NK-92 (cell line): Measurements from ENCODE around the gene MEF2C.

ENCODE experiments used
- DNase-seq: peaks from one replicate; lab custom pipeline; 2025; ENCODE audit not compliant: unreplicated experiment; lab: John Stamatoyannopoulos, UW

Gene MEF2C

DNA sequence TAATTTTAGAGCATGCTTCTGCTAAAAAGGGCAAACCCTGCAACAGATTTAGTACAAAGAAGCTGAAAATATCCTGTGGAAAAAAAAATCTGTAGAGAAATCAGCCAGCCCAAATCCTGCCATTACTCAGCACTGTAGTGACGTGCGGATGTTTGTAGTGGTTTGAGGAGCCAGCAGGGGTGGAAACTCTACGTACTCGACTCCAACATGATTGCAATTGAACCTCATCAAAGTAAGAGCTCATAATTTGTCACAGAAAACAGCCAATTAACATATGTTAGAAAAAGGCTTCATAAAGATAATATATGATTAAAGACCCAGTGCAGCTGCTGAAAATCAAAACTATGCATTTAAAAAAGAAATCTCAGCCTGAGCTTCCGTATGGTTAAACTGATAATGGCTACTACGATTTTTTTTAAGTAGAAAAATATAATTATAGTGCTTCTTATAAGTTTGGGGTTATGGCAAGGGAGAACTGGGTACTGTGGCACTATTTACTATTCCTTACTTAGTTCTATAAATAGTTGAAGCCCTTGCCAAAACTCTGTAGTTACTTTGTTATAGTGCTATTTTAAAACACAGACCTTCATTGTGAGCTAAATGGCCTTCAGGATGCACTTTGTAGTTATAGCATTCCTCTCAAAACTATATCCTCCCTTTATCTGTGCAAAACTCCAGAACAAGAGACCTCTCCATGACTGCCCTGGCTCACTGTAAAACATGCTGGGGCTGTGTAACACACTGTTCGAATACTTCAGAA, 49.4 kb downstream of the MEF2C start:
- DNase-seq, result no peak

DNA sequence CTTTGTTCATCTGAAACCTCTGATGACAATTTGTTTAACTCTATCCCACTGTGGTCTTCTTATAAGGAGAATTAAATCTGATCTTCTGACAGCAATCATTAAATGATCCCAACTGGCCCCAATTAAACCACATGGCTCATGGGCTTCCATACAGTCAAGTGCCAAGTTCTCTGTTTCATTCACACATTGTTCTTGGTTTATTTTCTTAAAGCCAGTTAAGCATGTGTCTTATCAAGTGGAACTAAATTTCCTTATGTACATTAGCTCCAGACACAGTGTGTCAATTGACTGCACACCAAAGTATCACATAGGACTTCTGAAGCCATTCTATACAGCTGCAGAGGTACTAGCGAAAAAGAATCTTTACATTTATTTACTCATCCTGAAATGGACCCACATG, 51.2 kb downstream of the MEF2C start:
- no peak for DNase-seq

DNA sequence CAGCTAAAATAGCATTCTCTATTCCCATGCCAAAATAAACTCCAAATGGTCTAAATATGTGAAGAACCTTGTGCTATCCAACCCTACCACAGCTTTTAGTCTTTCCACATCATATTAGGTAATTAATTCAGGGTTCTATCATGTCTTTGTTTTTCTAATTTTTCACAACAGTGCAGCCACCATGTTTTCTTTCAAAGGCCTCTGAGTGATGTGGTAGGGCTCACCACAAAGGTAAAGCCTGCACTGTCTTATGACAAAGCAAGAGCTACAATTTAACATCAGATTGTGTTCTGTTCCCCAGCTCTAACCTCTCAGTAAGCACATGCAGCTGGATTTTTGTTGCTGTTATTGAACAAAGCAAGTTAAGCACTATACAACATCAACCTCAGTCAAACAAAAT, 52.4 kb downstream of the MEF2C start:
- DNase-seq, result no peak

DNA sequence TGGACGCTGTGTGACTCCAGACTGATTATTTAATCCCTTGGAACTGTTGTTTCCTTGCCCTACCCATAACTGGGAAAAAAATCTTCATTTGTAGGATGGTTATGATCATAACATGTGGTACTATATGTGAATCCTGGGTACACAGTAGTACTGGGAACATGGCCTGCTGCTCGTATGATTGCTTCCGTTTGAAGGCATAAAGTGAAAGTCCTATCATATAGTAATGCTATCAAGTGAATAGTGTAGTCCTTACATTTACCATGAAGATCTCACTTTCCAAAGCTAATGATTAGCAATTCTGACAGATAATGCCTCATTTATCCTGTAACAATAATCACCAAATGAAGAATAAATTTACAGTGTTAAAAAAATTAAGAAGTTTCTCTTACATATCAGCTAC, 53.2 kb downstream of the MEF2C start:
- DNase-seq, result no peak

DNA sequence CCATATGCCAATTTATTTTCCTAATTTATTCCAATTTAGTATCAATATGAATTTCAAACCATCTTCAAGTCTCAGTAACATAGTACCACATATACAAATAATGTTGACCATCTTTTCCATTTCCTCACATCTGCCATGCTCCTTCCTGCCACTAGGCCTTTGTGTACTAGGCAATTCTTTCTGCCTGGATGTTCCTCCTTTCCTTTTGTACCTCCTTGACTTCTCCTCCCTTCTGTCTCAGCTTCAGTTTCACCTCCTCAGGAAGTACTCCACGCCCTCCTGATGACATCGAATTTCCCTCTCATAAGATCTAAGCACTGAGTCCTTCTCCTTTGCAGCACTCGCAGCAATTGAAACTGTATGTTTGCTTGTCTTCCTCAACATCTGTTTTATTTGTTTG, 53.9 kb downstream of the MEF2C start:
- DNase-seq, result no peak

DNA sequence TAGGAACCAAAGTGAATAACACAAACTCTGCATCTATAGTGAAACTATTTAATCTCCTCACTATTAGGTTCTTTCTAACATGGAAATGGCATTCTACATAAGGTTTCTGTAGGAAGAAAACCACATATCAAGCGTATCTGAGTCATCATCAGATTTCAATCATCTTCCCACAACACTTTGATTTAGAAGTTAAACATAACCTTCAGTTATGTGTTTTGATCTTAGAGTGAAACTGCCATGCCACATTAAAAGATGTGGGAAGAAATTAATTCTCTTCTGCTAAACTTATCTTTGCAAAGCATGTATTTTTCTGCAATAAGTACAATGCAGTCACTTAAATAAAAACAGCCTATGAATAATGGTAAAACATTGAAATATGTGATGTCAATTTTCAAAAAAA, 55.0 kb downstream of the MEF2C start:
- no peak for DNase-seq

DNA sequence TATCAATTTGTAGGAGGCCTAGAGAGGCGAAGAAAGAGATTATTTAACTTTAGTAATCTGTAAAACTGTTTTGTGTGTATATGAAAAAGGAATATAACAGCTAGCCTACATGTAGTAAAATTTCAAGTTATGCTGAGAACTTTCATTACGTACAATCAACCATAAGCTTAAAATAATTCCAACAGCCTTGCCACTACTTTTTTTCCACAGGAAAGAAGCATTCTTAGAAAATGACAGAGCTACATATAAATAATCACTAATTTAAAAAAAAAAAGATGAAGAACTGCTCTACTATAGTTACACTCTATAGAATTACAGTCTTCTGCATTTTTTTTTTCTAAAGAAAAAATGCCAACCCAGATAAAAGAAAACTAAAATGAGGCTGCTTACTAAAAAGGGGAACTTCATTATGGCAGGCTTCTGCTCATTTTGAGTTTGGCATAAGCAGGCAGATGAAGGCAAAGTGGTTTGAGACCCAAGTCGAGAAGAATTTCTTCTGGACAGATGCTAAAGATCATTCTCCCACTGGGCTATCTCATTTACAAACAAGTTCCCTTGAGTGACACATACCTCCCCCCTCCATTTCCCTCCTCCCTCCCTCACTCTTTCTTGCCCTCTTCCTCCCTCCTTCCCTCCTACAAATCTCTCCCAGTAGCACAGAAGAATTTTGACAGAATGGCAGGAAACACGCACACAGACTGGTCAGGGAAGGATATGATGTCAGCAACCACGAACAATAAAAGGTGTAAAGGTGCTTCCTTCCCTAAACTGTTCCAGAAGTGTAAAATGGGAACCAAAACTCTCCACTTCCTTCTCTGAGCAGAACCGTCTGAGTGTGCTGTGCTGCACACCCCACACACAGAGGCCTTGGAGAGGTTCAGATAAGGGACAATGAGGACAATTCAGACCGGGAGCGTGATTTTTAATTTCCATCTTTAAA, 56.1 kb downstream of the MEF2C start:
- DNase-seq, result no peak

DNA sequence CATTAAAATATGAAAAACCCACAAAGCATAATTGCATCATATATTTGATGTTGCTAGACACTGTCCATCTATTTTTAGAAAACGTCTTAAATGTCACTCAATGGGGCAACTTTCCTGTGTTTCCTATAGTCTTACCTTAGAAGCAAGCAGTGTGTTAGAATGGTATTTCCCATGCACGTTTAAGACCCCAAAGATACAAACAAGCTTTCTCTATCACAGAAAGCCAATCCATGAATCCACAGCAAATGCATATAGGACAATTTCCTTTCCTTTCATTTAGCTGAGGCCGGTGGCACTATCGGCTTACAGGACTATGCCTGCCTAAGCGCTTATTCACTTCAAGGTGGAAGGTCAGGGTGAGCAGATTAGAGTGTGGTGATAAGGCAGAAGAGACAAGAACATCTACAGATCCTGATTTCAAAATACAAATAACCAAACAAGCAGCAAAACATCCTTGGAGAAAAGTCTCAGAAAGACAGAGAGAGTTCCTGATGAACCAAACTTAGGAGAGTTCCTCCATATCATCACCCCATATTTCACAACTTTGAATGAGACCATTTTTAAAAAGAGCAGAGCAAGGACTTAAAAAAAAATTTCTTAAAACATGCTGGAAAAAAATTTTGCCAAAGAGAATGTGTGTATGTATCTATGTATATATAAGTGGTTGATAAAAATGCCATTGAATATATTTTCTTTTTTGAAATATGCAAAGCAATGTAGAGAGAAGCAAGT, 57.2 kb downstream of the MEF2C start:
- no peak for DNase-seq

DNA sequence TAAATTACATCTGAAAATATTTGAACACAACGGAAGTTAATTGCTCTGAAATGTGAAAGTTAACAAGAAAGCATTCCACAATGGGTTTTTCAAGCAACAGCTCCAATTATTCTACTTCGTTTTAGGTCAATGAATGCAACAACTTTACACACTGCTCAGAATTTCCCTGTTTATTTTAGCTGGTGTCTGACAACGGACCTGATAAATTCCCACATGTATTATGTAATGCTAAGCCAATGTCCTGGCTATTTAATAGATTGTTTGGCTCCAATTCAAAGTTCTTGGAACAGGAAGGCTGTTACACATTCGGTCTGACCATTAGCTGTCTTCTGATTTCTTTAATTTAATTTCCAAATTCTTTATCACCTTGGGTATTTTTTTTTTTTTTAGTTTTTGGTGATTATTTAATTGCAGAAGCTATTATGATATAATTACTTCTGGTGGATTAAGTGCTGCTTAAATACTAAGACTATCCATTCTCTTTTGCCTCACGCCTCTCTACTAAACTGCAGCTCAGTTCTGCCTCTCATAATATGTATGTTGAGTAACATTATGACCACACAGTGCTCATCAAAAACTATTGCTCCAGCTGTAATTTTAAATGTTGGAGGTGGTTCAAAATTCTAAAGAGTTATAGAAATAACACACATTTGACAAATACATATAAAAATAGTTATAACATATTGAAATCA, 57.9 kb downstream of the MEF2C start:
- DNase-seq, result no peak

DNA sequence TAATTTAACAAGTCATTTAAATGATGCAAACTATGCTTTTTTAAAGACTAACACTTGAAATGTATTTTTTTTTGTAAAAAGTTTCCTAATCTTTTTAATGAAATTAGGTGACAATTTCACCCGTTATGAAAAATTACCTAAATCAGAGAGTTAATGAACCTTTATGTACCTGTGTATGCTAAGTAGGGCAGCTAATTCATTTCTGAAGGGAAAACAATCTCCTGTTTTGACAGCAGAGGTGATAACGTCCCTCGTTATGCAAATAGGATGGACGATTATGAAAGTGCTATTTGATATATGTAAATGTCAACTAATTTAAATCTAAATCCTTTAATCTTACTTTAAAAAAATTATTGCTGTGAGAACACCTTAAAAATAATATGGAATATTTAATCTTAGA, 58.8 kb downstream of the MEF2C start:
- no peak for DNase-seq

DNA sequence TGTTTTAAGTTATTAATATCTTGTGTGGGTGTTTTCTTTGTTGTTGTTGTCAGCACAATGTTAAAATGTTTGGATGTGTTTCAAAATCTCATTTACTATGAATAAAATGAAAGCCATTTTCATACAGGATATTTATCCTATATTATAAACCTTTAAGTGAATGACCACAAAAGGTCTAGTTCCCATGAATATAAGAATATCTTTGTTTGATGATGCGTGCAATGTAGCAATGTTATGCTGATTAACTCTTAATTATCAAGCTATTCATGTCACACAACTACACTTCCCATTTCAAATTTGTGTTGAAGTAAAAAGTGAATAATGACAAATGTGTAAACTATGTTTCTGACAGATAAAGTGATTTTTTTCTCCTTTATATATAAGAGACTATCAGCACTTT, 59.8 kb downstream of the MEF2C start:
- no peak for DNase-seq

DNA sequence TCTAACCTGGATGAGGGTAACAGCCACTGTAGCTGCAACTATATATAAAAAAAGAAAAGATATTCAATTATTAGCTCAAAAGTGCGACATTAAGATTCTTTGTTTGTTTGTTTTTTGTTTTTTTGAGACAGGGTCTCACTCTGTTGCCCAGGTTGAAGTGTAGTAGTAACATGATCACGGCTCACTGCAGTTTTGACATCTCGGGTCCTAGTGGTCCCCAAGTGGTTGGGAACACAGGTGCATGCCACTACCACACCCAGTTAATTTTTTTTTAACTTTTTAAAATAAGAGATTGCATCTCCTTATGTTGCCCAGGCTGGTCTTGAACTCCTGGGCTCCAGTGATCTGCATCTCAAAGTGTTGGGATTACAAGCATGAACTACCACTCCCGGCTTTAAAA, 61.8 kb downstream of the MEF2C start:
- DNase-seq, result no peak

DNA sequence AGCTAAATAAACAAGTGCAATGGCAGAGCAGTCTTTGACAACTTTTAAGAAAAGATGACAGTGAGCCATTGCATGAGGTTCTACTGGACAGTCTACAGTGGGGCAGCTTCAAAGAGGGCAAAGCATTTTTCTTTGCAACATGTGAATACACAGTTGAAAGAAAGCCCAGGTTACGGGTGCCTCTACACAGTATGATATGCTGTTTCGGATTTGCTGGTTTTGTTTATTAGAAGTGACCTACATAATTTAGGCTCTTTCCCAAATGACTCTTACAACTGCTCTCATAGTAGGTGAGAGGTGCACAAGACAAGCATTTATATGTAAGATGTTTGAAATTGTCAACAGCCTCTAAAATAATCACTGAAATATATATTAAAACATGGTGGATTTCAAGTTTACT, 62.4 kb downstream of the MEF2C start:
- no peak for DNase-seq

DNA sequence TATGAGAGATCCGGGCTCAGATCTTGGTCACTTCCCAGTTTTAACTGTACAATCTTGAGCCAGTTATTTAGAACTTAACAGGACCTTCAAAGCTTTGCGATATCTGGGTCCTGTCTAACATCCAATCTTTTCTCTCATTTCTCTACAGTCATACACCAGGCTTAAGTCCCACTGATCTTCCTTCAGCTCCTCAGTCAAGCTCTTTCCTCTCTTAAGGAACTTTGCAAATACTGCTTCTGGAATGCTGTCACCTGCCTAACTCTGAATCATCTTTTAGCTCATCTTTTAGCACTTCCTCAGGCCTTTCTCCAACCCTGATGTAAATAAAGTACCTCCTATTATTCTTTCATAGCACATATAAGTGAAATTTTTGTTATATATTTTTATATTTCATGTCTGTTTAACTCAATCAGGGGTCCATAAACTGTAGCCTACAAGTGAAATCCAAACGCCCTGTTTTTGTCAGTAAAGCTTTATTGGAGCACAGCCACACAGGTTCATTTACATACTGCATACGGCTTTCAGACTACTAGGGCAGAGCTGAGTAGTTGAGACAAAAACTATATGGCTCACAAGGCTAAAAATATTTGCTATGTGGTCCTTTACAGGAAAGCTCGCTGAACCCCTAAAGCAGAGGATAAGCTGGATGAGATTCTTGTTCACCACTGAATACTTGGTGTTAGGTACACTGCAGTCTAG, 63.5 kb downstream of the MEF2C start:
- DNase-seq, result no peak

DNA sequence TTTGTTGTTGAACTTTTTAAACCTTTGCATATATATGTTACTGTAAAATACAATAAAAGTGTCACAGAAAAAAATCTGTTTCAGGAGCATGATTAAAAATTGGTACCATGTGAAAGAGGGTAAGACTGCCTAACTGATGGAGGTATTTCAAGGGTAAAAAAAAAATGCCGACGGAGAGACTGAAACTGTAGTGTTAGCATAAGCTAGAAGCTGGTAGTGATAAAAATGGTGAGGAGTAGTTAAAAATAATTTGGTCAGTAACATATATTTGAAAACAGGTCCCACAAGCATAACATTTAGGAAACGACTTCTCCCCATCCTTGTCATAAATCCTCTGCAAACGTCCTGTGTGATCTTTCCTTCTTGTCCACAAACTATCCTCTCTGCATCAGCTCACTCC, 64.7 kb downstream of the MEF2C start:
- DNase-seq, result no peak

DNA sequence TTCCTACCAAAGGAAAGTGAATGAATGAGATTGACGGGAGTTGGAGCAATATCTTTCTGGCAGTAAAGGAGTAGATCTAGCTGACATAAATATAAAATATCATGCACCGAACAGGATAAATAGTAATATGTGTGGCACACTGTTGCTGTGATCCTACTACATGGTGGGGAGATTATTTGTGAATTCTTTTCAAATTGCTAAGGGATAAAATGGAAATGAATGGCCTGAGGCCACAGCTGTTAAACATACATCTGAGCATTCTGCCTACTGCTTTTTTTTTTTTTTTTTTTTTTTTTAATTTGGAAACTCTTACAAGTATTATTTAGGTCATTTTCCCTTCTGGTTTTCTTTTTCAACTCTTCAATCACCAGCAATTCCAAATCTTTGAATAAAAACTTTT, 66.8 kb downstream of the MEF2C start:
- no peak for DNase-seq

DNA sequence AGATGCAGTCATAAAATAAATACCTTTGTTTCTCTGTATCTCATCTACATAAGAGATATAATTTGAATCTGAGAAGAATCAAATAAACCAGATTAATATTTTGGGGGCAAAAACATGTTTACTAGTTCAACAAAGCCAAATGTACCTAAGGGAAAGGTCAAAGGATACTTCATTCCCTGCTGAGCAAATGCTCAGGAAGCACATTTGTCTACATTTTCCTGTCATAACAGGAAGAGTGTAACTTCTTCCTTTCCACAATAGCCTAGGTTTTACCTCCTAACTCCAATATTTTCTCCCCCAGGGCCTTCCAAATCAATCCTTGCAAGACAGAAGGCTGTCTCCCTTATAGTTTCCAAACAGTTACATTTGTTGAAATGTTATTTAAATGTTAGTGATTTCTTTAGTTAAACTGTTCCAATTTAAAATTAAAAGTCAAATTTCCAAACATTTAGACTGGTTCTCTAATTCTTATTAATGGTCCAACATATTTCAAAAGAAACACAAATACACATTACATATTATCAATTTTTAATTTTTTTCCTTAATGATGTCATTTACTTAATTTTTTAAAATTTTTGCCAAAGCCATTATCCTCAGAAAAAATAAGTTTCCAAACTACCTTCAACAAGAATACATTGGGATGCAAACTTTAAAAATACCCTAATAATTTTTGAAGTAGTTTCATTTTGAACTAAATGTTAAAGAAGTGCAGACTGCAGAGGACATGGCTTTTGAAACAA, 67.8 kb downstream of the MEF2C start:
- no peak for DNase-seq

DNA sequence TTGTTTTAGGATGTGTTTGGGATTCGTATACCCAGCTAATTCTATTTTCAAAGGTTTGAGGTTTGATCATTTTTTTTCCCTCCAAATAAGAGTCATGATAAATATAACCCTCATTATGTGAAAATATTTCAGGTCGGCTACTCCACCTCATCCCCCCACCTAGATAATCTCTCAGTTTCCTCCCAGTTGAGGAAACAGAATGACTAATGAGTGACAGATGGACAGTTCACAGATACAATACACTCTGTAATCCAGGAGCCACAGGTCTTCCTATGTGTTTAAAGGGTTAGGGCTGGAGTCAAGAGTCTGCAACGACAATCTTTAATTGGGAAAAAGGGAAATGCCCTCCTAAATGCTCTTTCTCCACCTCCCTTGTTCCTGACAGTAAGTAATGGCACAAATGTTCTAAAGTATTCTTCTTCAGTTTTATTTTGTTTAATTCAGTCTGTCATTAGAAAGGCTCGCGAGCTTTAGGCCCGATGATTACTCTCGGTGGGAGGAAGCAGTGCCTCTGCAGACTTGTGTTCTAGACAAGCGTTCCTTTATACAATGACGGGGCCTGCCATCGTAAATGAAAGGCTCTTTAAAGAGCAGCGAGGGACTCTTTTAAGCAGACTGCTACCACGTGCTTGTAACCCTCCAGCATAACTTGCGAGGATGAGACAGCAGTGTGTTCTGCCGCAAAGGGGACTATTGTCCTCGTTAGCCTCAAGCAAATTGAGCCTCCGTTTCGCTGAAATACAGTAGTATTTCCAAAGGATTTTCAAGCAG, 69.0 kb downstream of the MEF2C start:
- DNase-seq, result no peak

DNA sequence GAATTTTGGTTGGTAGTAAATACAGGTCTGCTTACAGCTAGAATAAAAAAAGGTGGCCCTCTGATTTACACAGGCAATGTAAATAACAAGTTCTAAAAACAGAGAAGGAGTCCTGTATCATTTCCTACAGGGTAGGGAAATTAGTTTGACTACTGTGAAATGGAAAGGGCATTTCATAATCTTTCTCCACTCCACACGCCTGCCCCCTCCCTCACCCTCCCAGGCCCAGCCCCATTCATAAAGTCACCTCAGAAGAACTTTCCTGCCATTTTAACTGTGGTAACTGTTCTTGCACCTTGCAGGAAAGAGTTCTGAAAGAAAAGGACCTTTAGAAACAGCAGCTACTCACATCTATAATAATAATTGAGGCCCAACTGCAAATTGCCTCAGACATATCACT, 69.7 kb downstream of the MEF2C start:
- no peak for DNase-seq
